ENCODE data around the gene TRAM2.

The TRAM2 gene

GRCh38 chr6:52509281-52510212 is 67.3 kb downstream of the TRAM2 start:
- DNase-seq (ENCODE audit: low read depth) = no peak

DNA sequence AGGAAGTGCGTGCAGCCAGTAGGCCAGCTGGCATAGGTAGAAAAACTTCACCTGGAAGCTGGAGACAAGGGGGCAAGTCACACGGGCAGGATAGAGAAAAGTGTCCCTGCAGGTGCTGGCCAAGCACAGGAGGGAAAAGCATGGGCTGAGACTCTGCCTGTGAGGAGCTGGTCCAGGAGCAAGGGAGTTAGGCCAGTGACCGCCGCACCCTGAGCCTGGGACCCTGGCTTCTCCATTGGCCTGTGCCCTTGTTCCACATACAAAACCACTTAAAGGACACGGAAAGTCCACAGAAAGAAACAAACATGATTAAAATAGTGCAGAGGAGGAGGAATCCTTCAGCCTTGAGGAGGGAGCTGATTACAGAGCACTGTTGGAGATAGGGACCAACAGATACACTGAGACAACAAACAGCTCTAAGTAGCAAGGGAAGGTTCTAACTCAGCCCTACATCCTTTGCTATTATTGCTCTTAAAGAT is 68.6 kb downstream of the TRAM2 start:
- DNase-seq (ENCODE audit: low read depth) = no peak

DNA sequence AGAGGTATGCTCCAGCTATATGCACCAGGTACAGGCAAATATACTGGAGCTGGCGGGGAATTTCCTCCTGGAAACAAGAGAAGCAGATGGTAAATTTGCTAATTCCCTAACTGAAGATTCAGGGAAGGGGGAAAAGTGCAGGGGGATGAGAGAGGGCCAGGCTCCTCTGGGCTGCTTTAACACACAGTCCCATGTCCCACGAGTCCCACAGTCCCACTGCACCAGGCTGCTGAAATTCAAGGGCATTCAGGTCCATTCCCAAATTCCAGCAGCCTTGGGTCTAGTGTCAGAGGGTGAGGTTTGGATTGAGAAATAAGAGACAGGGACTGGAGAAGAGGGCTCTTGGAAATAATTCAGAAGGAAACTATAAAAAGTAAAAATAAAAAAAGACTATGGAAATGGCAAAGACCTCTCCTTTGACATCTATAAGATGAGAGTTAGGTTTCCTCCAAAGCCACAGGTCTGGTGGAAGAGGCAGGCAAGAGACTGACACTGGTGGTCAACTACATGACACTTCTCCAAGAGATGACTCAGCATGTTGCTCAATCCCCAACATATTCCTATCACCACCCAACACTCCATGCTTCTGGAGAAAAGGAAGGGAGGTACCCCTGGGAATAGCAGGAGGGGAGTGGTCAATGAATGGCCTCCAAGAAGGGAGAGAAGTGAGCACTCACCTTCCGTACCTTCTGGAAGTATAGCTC is 69.2 kb downstream of the TRAM2 start:
- no peak for DNase-seq (ENCODE audit: low read depth)

DNA sequence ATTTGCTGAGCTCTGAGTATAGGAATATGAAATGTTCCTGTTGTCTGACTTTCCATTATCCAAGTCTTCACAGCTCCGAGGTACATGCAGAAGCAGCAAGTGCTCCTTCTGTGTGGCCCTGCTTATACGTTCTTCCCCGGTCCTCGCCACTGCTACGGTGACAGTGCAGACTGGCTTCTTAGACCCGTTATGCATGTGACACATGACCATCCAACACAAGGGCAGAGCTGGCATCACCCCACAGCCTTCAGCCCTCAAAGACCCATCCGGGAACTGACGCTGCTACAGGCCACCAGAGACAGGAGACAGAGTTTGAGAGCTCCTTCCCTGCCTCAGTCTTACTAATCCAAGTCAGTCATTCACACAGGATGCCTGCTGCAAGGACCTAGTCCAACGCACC is 70.4 kb downstream of the TRAM2 start:
- no peak for DNase-seq (ENCODE audit: low read depth)

- DNase-seq (ENCODE audit: low read depth) = no peak
Measured at GRCh38 chr6:52505726-52506409, 71.0 kb downstream of the TRAM2 start.

- DNase-seq (ENCODE audit: low read depth) = no peak
Measured at GRCh38 chr6:52504782-52505136, 72.1 kb downstream of the TRAM2 start.

DNA sequence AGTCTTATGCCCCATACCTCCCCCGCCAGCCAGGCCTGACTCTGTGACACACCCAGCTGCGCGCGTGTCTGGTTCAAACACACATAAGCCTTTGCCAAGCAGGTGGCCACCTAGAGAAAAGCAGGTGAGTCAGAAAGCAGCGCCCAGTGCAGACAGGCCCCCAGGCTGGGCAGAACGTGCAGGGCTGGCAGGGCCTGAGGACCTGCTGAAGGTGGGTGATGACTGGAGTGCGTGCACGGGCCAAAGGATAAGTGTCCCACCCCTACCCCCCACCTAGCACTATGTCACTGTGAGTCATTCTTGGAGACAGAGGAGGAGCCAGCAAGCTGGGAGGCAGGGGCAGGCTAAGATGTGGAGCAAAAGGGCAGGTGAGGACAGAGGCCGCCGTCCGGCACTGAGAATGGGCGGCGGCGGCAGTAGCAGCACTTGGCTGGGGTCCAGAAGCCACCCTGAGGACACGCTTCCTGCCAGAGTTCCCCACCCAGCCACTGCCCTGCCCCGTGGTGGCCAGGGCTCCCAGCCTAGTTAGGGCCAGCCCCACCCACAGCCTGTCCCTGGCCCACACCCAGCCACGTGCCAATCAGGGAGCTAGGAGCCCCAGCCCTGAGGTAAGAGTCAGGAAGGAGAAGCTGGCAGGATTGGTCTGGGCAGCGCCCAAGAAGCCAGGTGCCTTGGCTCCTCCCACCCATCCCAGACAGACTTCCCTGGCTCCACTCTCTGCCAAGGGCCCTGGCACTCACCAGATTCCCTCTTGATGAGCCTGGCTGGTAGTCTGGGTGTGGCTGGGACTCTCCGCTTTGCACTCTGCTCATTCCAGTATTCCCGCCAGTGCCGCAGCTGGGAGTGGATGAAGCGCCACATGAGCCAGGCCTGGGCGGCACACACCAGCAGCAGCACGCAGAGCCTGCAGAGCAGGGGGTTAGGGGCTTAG is 72.7 kb downstream of the TRAM2 start:
- no peak for DNase-seq (ENCODE audit: low read depth)

GRCh38 chr6:52503323-52503747 is 73.5 kb downstream of the TRAM2 start:
- DNase-seq (ENCODE audit: low read depth) = no peak

DNA sequence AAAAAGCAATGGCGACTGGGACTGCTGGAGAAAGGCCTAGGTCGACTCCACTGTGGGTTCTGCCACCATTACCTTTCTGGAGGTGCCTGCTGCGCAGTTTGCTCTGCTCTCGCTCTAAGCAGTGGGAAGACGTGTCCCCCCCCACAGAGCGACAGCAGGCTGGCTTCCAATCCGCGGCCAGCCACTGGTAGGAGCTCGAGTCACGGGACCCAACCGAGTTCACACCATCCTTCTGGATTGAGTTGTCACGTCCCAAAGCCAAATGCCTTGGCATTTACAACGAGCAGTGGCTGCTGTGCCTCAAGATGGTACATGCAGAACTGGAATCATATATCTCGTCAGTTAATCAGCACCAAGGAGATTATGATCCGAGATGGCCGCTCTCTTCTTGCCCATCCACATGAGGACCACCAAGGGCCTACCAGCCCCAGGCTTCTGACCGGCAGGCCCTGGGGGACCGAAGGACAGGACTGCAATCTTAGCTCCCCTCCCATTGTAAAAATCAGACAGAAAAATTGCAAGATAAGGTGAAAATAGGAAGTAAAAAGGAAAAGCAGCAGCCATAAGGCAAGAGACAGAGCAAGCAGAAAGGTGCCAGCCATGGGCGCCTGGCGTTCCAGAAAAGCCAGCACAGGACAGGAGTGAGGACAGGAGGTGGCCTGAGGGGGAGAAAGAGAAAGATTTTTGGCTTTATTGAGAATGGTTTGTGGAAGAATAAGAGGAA is 74.4 kb downstream of the TRAM2 start:
- no peak for DNase-seq (ENCODE audit: low read depth)

DNA sequence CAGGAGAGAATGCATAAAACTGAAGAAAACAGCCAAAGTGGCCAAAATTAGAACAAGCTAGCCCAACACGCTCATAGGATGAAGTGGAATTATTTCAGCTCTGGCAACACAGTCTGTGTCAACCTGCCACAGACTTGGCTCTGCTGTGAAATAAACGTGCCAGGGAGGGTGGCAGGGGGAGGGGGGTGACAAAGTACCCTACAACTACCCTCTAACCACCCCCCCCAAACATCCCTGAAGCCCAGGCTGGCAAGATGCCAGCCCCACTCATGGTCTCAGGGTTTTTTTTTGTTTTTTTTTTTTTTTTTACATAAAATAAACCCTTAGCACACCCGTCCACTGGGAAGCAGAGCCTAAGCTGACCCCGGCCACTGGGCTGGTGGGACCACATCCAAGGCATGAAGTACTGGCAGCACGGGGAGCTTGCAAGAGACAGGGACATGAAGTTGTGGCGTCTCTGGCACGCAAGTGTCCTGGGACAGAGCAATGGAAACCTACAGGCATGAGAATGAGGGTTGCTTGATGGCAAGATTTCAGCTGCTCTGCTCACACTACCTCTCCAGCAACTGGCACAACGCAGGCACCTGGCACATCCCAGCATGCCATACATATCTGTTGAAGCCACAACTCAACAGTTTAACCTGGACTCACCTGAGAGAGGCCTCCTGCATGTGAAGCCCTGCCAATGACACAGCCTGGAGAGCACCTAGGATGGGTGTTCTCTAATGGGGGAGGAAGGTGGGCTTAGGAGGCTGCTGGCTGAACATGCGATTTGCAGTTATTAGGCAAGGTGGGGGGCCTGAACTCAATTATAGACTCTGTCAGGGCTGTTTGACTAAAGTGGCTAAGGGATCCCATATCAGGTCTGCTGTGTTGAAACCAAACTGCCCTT is 76.4 kb downstream of the TRAM2 start:
- no peak for DNase-seq (ENCODE audit: low read depth)

- no peak for DNase-seq (ENCODE audit: low read depth)
Measured at GRCh38 chr6:52499681-52500236, 77.1 kb downstream of the TRAM2 start.

GRCh38 chr6:52499026-52499425 is 77.8 kb downstream of the TRAM2 start:
- no peak for DNase-seq (ENCODE audit: low read depth)

- DNase-seq (ENCODE audit: low read depth) = no peak
Measured at GRCh38 chr6:52498538-52499017, 78.3 kb downstream of the TRAM2 start.

GRCh38 chr6:52497652-52498408 is 79.0 kb downstream of the TRAM2 start:
- no peak for DNase-seq (ENCODE audit: low read depth)

DNA sequence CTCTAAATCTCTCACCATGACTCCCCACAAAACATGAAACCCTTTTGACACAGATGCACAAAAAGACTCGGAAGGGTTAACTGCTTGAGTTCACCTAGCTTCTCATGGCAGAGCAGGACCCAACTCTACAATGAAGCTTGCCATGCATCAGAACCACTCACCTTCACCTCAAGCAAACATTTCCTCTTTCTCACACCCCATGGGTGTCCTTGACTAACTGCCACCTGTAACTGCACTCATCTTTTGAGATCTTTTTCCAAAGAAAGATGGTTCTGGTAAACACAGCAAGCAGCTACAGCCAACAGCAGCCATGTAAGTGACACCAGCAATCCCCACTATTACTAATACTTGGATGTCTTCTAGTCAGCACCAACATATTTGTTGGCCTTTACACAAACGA is 80.2 kb downstream of the TRAM2 start:
- DNase-seq (ENCODE audit: low read depth) = no peak

GRCh38 chr6:52495922-52496321 is 80.9 kb downstream of the TRAM2 start:
- no peak for DNase-seq (ENCODE audit: low read depth)

DNA sequence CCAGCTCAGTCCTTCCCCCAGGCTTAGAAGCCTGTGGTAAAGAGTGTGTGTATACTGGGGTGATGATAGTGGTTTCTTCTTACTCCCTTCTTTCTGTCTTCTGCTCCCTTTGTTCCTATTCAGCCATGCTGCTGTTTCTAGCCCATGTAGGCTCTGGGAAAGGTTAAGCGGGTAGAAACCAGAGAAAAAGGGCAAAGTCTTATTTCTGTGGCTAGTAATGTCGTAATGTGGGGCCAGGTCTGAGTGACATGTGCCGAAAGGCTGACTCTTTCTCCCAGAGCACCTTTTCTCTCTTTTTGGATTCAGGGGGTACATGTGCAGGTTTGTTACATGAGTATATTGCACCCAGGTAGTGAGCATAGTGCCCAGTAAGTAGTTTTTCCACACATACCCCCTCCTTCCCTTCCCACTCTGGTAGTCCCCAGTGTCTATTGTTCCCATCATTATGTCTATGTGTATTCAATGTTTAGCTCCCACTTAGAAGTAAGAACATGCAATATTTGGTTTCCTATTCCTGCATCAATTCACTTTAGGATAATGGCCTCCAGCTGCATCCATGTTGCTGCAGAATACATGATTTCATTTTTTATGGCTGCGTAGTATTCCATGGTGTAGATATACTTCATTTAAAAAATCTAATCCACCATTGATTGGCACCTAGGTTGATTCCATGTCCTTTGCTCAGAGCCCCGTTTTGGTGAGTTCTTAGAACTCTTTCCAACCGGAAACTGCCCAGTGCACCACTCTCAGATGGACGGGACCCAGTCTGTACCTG is 82.4 kb downstream of the TRAM2 start:
- DNase-seq (ENCODE audit: low read depth) = no peak

DNA sequence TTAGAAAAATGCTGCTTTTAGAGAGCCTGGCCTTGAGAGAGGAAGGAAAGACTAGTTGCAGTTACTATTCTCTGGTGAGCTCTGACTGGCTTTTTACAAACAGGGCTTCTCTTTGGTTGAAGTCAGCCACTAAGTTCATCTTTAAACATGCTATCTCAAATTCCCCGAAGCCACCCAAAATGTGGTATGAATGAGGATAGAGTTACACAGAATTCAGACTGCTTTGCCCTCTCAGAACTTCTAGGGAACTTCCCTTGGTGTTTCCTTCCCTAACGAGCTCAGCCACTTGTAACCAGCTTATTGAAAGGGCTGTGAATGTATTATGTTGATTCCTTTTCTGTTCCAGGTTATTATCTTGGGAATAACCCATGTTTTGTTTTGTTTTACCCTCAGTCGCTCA is 83.2 kb downstream of the TRAM2 start:
- no peak for DNase-seq (ENCODE audit: low read depth)
